HEK293 (cell line): ENCODE data around the gene VMAC.

Source experiments
- PBX3 ChIP-seq: sonication (generic); formaldehyde crosslinking; IDR thresholded peaks from 2 replicates; pipeline ENCODE4 v1.8.1; 2022; ENCODE audit warnings: mild to moderate bottlenecking, moderate library complexity, missing genetic modification reagents
- YY1 ChIP-seq: fragments of 450-650 bp; formaldehyde crosslinking; IDR thresholded peaks from 2 replicates; pipeline ENCODE4 v1.5.1; 2018; ENCODE audit warnings: missing biosample characterization, missing genetic modification characterization
- ZBTB21 ChIP-seq: fragments of 450-650 bp; formaldehyde crosslinking; IDR thresholded peaks from 2 replicates; pipeline ENCODE4 v1.5.1; 2017; ENCODE audit warnings: missing biosample characterization, missing genetic modification characterization
- ZNF19 ChIP-seq: fragments of 450-650 bp; formaldehyde crosslinking; IDR thresholded peaks from 2 replicates; pipeline ENCODE4; 2016; ENCODE audit warnings: missing biosample characterization, missing genetic modification characterization, low read depth
- ZNF544 ChIP-seq: fragments of 450-650 bp; formaldehyde crosslinking; IDR thresholded peaks from 2 replicates; pipeline ENCODE4 v1.5.0; 2017; ENCODE audit warnings: missing biosample characterization, missing genetic modification characterization
- ZNF558 ChIP-seq: fragments of 450-650 bp; formaldehyde crosslinking; IDR thresholded peaks from 2 replicates; pipeline ENCODE4 v1.5.1; 2016; ENCODE audit warnings: missing biosample characterization, missing genetic modification characterization

- no peak for TF ChIP-seq ZBTB21 (tag by site-specific recombination)
- no peak for TF ChIP-seq ZNF19
- no peak for TF ChIP-seq YY1 (tag by site-specific recombination)
- no peak for TF ChIP-seq ZNF558 (tag by site-specific recombination)
- TF ChIP-seq ZNF544 (tag by site-specific recombination), result no peak
- TF ChIP-seq PBX3 (CRISPR knock-in tag), result no peak
These were observed 37.2 kb upstream of the VMAC start for GRCh38 chr19:5867201-5868136.
